Hepatocyte (in vitro differentiated cells): ENCODE results near the gene FAM76B. TPM values are rescaled to one million over a fixed set of nuclear protein-coding genes. Genes with fewer than 3 reads are reported as not detected.

ENCODE experiments used
- DNase-seq: peaks from one replicate; pipeline ENCODE4 v3.0.0-alpha.2; 2016; ENCODE audit warnings: low spot score
- H2AFZ ChIP-seq: fragments of 200-600 bp; sonication (generic); 2 replicates; pipeline ENCODE4 v1.6.0; 2016; ENCODE audit warnings: antibody characterized with exemption, mild to moderate bottlenecking
- H3K27ac ChIP-seq: fragments of 200-600 bp; sonication (generic); 2 replicates; pipeline ENCODE4 v1.5.1; 2016; ENCODE audit warnings: mild to moderate bottlenecking
- H3K27me3 ChIP-seq: fragments of 200-600 bp; sonication (generic); 2 replicates; pipeline ENCODE4 v1.6.1; 2016
- H3K36me3 ChIP-seq: fragments of 200-600 bp; sonication (generic); replicated peaks from 2 replicates; pipeline ENCODE4 v1.5.1; 2016; ENCODE audit warnings: low read depth; ENCODE audit not compliant: insufficient read depth
- H3K4me1 ChIP-seq: fragments of 200-600 bp; sonication (generic); 2 replicates; pipeline ENCODE4 v1.5.1; 2016; ENCODE audit warnings: mild to moderate bottlenecking, moderate library complexity; ENCODE audit not compliant: insufficient read depth
- H3K4me2 ChIP-seq: fragments of 200-600 bp; sonication (generic); 2 replicates; pipeline ENCODE4 v1.6.0; 2016
- H3K4me3 ChIP-seq: fragments of 200-600 bp; sonication (generic); 2 replicates; pipeline ENCODE4 v1.5.1; 2016; ENCODE audit warnings: mild to moderate bottlenecking
- H3K79me2 ChIP-seq: fragments of 200-600 bp; sonication (generic); 2 replicates; pipeline ENCODE4 v1.6.0; 2017; ENCODE audit warnings: mild to moderate bottlenecking
- H3K9me2 ChIP-seq: fragments of 200-600 bp; sonication (generic); replicated peaks from 2 replicates; pipeline ENCODE4 v1.6.0; 2017; ENCODE audit warnings: mild to moderate bottlenecking; ENCODE audit not compliant: insufficient read depth
- H3K9me3 ChIP-seq: fragments of 200-600 bp; sonication (generic); 2 replicates; pipeline ENCODE4 v1.5.1; 2016; ENCODE audit warnings: low read depth, mild to moderate bottlenecking
- H4K20me1 ChIP-seq: fragments of 200-600 bp; sonication (generic); 2 replicates; pipeline ENCODE4 v1.6.0; 2016; ENCODE audit warnings: mild to moderate bottlenecking; ENCODE audit not compliant: insufficient read depth, poor library complexity, severe bottlenecking
- EZH2 ChIP-seq: fragments of 200-600 bp; sonication (generic); IDR thresholded peaks from 2 replicates; pipeline ENCODE4 v1.6.1; 2016; ENCODE audit warnings: antibody characterized with exemption, mild to moderate bottlenecking, borderline replicate concordance
- EZH2phosphoT487 ChIP-seq: fragments of 200-600 bp; sonication (generic); IDR thresholded peaks from one replicate; pipeline ENCODE4 v1.6.1; 2018; ENCODE audit warnings: antibody characterized with exemption, mild to moderate bottlenecking, low read depth, moderate library complexity; ENCODE audit not compliant: unreplicated experiment, severe bottlenecking
- WGBS: methylation state at CpG from one replicate; pipeline ENCODE4 v1.1.6; 2016; ENCODE audit warnings: low lambda C conversion rate; ENCODE audit errors: missing lambda C conversion rate; 5-methylcytosine and 5-hydroxymethylcytosine counted together
- polyA plus RNA-seq: library from polyadenylated mRNA; unstranded; fragments of >200 nt; fragmentation: Nextera tagmentation; extraction: Ambion mirVana; gene quantifications from 2 replicates; pipeline ENCODE4 v1.2.1, GENCODE V29; 2016
- total RNA-seq: library from RNA; depleted of rRNA; stranded (reverse); fragments of >200 nt; gene quantifications from 2 replicates; pipeline ENCODE4 v1.2.3, GENCODE V29; 2014
- TF ChIP-seq, protein P1 (sequence below): fragments of 200-600 bp; sonication (generic); IDR thresholded peaks from 2 replicates; pipeline ENCODE4 v1.5.1; 2016; ENCODE audit warnings: antibody characterized with exemption, mild to moderate bottlenecking; ENCODE audit not compliant: poor library complexity

Gene FAM76B
- total and polyA plus RNA-seq, 2 experiments from 2014 or later = 15.6 to 32.0 TPM

DNA sequence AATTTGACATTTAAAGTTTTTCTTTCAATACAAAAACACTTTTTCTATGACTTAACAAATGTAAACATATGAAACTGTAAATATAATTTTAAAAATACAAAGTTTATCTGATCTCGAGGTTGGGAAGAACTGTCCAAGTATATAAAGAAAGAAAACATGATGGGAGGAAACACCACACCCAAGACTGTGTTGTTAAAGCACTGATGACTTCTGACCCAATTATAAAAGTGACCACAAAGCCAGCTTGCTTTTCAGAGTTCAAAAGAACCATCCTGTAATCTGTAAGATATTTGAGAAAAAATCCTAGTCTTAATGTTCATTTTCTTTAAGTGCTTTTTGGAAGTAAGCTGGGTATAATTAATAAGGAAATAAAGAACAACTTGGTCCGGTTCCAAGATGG, 16.3 kb upstream of the FAM76B start:
- H3K79me2 ChIP-seq = no peaks in the 10 kb centered on the region
- H3K27ac ChIP-seq = no peak overlapping the region
- 98% methylated on average over 2 of the region's 2 CpGs for WGBS

DNA sequence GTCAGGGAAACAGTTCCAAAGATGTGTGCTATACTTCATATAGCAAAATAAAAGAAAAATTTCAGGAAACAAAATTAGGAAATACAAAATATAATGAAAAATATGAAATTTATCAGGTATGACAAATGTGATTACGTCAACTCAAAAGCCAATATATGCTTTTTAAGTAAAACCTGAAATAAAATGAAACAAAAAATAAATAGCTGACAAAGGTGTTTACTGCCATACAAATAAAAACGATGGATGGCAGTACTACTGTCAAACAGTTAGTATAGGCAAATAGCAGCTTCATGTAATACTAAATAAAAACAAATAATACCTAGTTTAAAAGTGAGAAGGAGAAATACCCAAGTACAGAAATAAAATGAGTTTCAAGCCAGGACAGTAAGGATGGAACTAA, 14.4 kb upstream of the FAM76B start:
- no peaks in the 10 kb centered on the region for H3K9me2 ChIP-seq
- H3K9me3 ChIP-seq = no peaks in the 10 kb centered on the region
- no peak overlapping the region for H2AFZ ChIP-seq
- peaks cover 6% of the 10 kb centered on the region for H3K79me2 ChIP-seq
- no peak for DNase-seq
- no peaks in the 10 kb centered on the region for H3K36me3 ChIP-seq
- H4K20me1 ChIP-seq = no peaks in the 10 kb centered on the region
- H3K27me3 ChIP-seq = no peaks in the 10 kb centered on the region
- no peaks in the 10 kb centered on the region for H3K4me1 ChIP-seq
- no peak for TF ChIP-seq EZH2phosphoT487
- TF ChIP-seq, protein P1, sequence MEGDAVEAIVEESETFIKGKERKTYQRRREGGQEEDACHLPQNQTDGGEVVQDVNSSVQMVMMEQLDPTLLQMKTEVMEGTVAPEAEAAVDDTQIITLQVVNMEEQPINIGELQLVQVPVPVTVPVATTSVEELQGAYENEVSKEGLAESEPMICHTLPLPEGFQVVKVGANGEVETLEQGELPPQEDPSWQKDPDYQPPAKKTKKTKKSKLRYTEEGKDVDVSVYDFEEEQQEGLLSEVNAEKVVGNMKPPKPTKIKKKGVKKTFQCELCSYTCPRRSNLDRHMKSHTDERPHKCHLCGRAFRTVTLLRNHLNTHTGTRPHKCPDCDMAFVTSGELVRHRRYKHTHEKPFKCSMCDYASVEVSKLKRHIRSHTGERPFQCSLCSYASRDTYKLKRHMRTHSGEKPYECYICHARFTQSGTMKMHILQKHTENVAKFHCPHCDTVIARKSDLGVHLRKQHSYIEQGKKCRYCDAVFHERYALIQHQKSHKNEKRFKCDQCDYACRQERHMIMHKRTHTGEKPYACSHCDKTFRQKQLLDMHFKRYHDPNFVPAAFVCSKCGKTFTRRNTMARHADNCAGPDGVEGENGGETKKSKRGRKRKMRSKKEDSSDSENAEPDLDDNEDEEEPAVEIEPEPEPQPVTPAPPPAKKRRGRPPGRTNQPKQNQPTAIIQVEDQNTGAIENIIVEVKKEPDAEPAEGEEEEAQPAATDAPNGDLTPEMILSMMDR = no peak
- TF ChIP-seq EZH2 = no peak
- H3K4me2 ChIP-seq = no peak overlapping the region
- H3K4me3 ChIP-seq = no peak overlapping the region
- WGBS = 97% methylated on average over 2 of the region's 2 CpGs
- no peak overlapping the region for H3K27ac ChIP-seq

More for the DNA sequence above, 16.3 kb upstream of the FAM76B start:
- Histone ChIP-seq H3K4me1 (no peaks in the 10 kb centered on the region), H3K9me2 (no peaks in the 10 kb centered on the region), H3K4me2 (no peak overlapping the region), H2AFZ (no peak overlapping the region), H4K20me1 (no peaks in the 10 kb centered on the region), H3K27me3 (no peaks in the 10 kb centered on the region), H3K36me3 (no peaks in the 10 kb centered on the region), H3K4me3 (no peak overlapping the region), H3K9me3 (no peaks in the 10 kb centered on the region)
- DNase-seq = no peak
- TF ChIP-seq EZH2 (no peak), EZH2phosphoT487 (no peak)
- TF ChIP-seq, protein P1 = no peak

- H3K9me3 ChIP-seq = no peaks in the 10 kb centered on the region
- no peaks in the 10 kb centered on the region for H3K36me3 ChIP-seq
- DNase-seq = no peak
- peaks cover 18% of the 10 kb centered on the region for H3K79me2 ChIP-seq
- H3K27ac ChIP-seq = no peak overlapping the region
- no peaks in the 10 kb centered on the region for H4K20me1 ChIP-seq
- no peaks in the 10 kb centered on the region for H3K4me1 ChIP-seq
- no peak overlapping the region for H3K4me2 ChIP-seq
- H3K4me3 ChIP-seq = no peak overlapping the region
- TF ChIP-seq, protein P1 = no peak
- H3K9me2 ChIP-seq = no peaks in the 10 kb centered on the region
- H2AFZ ChIP-seq = no peak overlapping the region
- no peaks in the 10 kb centered on the region for H3K27me3 ChIP-seq
- 100% methylated on average over 1 of the region's 1 CpG for WGBS
Observed at GRCh38 chr11:95802806-95803205, 13.2 kb upstream of the FAM76B start.

GRCh38 chr11:95800438-95800837, 10.9 kb upstream of the FAM76B start:
- H3K4me2 ChIP-seq = no peak overlapping the region
- DNase-seq = no peak
- H2AFZ ChIP-seq = no peak overlapping the region
- no peaks in the 10 kb centered on the region for H3K27me3 ChIP-seq
- H3K9me2 ChIP-seq = no peaks in the 10 kb centered on the region
- 81% methylated on average over 12 of the region's 12 CpGs for WGBS
- no peaks in the 10 kb centered on the region for H3K36me3 ChIP-seq
- H3K9me3 ChIP-seq = no peaks in the 10 kb centered on the region
- no peak overlapping the region for H3K4me3 ChIP-seq
- peaks cover 14% of the 10 kb centered on the region for H3K4me1 ChIP-seq
- no peaks in the 10 kb centered on the region for H4K20me1 ChIP-seq
- TF ChIP-seq EZH2phosphoT487 (no peak), EZH2 (no peak)
- TF ChIP-seq, protein P1 = no peak
- no peak overlapping the region for H3K27ac ChIP-seq
- H3K79me2 ChIP-seq = peaks cover 42% of the 10 kb centered on the region
